Inflammatory macrophage treated with lipopolysaccharide for 4 hours (primary cell): ENCODE results near the gene P4HA2.
A peak's percentile ranks its signal among the peaks of the same experiment; 100 is the strongest.

Experiments
- DNase-seq: peaks from one replicate; pipeline ENCODE4 v3.0.0-alpha.2; 2020

Gene P4HA2

DNA sequence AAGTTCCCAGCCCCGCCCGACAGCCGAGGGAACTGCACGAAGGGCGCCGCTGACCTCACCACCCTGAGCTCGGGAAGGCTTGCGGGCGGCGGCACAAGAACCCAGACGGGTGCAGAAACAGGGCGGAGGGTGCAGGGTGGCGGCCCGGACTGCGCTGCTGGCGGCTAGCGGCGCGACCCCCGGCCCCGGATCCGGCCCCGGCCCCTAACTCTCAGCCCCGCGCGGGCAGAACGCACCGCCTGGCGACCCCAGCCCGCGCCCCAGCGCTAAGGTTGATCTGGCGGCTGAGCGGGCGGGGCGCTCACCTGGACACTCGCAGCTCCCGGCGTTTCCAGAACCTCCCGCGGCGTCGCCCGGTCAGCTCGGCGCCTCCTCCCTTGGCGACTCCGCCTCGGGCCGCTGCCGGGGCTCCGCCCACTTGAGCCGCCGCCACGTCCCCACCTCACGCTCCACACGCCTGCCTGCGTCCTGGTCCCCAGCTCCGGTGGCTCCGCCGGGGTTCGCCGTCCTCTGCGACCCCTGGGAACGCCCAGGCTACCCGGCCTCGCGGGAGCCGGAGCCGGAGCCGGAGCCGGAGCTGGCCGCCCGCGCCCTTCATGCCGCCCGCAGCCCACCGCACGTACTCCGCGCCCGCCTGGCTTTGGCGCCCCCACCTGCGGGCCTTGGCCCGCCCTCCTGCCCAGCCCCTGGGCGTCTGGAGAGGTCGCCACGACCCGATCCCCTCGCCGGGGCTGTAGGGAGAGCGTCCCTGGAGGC lies at the start of gene P4HA2:
Gene P4HA2, minus strand, starts transcription at position 369 of the 756 bp plus-strand sequence. CDS start 9,227 bp downstream, outside the sequence.
- DNase-seq, result peak; percentile 69

DNA sequence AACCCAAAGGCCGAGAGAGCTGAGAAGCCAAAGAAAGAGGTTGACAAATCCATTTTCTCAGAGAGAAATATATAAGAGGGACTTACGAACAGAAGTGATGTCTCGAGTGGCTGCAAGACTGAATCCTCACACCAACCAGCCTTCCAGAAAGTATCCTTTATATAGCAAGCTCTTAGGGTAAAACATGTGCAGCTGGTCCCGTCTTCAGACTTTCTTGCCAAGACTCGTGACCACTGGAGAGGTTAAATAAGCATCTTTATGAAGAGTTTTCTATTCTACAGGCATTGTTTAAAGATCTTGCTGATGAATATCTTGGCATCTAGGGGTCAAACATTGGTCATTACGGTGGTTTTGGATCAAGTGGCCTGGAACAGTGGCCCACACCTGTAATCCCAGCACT lies 49.6 kb upstream of the P4HA2 start:
- no peak for DNase-seq

DNA sequence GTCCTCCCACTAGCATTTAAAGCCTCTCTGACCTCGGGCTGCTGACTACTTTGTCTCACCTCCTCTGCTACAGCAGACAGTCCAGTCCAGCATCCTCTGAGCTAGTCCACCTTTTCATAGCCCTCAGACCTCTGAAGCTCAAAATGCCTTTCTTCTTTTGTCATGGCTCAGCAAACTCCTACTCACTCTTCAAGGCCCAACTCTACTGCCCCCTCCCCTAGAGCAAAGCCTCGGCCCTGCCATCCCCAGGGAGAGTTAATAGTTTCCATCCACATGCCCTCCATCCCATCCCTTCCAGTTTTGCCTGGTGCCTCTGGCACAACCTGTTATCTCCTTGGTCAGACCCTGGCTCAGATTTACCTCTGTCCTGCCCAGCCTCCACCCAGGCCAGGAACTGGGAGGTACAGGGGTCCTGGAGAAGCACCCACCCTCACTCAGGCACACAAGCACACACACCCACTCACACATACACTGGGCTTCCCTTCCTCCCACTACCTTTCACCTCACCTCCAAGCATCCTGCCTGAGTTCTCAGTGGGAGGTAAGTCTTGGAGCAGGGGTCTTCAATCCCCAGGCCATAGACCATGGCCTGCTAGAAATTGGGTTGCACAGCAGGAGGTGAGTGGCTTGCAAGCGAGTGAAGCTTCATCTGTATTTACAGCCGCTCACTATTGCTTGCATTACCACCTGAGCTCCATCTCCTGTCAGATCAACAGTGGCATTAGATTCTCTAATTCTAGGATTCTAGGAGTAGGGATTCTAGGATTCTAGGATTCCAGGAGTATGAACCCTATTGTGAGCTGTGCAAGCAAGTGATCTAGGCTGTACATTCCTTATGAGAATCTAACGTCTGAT lies 47.9 kb upstream of the P4HA2 start:
- DNase-seq, result no peak

DNA sequence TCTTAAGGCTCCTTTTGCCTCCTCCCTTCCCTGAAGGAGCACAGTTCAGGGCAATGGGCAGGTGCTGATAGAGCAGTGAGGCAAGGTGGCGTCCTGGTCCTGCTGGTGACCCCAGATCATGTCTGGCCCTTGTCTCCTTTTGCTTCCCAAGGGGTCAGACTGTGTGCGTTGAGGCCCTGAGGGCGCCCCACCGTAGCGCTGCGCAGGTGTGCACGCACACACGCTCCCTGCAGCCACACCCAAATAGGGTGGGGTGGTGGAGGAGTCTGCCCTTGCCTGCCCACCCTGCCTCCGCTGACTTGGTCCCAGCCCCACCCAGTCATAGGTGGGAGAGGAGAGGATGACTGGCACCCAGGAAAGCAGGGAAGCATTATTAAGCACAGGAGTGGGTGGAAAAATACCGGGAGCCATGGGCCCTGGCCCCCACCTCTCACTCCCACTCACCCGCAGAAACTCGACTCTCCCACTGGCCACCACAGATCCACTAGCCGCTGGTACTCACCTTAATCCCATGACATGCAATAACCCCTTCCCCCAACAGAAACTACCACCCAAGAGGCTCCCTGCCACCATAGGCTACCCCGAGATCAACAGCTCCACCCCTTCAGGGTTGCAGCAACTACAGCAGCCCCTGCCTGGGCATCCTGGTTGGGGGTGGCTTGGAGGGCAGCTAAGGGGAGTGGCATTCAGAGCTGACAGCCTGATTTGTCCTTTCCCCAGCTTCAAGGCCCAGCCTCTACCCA lies 46.6 kb upstream of the P4HA2 start:
- no peak for DNase-seq

DNA sequence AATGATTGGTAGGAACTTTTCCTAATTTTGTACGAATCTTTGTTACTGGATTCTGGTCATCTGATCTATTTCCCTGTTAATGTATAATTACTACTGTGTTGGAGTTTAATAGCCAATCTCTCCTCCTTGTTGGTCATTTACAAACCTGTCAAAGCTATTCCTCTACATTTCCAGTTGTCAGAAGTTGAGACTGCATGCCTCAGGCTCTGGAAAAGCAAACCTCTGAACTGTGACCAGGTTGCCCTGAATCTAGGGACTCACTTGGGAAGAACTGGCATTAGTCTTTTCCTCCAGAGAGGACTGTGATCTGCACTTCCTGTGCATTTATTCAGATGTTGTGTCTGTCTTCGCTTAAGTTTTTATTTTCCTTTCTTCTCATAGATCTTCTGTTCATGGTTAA lies 46.0 kb upstream of the P4HA2 start:
- no peak for DNase-seq

DNA sequence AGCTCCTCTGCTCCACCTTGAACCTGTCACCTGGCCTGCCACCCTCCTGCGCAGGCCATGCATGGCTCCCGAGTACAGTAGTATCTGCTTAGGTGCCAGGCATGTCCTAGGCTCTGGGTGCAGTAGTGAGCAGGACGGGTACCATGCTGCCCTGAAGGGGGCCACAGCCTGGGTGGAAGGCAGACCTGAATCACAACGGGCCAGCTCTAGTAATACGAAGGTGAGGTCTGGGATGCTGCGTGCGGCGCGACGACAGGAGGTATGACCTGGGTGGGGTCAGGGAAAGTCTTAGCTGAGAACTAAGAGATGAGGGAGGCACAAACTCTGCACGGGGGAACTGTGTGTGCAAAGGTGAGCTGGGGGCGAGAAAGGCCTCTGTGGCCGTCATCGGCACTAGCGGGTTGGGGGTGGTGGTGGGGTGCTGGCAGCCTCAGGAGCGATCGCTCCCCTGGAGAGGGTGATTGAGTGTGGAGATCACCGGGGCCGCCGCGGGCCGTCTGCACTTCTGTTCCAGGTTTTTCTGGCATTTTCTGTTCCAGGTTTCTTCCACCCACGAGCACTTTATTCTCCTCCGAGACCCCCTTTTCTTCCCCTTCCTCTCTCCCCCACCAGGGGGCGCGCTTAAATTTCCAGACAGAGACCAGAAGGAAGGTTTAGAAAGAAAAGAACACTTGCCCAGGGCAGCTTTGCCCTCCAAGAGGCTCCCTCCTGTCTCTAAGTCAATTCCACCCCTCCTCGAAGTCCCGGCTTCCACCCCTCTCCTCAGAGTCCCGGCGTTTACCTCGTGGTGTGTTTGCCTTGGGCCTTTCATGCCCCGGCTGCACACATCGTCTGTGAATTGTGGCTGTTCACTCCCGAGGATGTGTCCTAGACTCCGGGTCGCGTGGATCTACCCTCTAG lies 44.9 kb upstream of the P4HA2 start:
- DNase-seq, result peak; percentile 57

DNA sequence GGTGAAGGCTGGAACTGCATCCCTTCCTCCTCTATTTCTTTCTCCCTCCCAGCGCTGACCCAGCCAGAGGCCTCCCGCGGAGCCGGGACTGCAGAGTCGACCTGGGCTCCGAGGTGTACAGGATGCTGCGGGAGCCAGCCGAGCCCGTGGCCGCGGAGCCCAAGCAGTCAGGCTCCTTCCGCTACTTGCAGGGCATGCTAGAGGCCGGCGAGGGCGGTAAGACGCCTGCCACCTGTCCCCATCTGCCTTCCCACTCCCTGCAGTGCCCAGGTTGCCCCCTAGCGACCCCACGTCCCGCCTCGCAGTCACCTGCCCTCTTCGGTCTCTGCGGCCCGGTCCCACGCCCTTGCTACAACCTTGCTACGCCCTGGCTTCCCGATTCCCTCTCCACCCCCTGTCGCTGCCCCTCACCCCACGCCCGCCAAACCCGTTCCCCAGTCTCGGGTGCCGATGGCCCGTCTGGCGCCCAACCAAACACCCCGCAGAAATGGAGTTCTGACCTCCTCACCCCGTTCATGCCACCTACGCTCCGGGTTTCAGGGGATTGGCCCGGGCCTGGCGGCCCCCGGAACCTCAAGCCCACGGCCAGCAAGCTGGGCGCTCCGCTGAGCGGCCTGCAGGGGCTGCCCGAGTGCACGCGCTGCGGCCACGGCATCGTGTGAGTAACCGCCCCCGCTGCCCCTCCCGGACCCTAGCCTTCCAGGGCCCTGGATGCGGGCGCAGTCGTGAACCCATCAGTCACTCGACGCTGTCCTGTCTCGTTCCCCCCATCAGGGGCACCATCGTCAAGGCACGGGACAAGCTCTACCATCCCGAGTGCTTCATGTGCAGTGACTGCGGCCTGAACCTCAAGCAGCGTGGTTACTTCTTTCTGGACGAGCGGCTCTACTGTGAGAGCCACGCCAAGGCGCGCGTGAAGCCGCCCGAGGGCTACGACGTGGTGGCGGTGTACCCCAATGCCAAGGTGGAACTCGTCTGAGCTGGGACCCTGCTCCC lies 43.9 kb upstream of the P4HA2 start:
- no peak for DNase-seq

DNA sequence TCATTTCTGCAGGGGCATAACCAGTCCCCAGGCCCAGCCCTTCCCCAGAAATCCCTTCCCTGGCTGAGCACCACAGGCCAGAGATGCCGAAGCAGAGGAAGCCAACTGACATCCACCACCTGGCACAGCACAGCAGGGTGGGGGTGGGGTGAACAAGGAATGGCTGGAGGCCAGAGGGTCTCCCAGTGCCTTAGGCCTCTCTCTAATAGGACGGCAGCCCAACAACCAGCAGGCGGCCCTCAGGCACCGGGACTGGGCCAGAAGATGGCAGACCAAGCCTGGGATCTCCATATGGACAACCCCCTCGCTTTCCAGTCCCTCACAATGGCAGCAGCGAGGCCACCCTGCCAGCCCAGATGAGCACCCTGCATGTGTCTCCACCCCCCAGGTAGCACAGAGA lies 43.1 kb upstream of the P4HA2 start:
- no peak for DNase-seq

DNA sequence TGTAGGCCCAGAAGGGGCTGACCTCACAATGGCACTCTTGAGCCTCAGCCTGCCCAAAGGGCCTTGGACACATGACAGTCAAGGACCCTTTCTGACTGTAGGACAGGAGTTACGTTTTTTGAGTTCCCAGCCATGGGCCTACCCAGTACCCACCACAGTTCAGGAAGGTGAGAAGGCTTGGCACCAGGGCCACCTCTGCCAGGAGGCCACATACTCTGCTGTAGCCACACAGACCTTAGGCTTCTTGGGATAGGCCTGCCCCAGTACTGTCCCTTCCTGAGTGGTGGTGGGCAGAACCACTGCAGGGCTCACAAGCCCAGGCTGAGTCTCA lies 42.6 kb upstream of the P4HA2 start:
- DNase-seq, result no peak

DNA sequence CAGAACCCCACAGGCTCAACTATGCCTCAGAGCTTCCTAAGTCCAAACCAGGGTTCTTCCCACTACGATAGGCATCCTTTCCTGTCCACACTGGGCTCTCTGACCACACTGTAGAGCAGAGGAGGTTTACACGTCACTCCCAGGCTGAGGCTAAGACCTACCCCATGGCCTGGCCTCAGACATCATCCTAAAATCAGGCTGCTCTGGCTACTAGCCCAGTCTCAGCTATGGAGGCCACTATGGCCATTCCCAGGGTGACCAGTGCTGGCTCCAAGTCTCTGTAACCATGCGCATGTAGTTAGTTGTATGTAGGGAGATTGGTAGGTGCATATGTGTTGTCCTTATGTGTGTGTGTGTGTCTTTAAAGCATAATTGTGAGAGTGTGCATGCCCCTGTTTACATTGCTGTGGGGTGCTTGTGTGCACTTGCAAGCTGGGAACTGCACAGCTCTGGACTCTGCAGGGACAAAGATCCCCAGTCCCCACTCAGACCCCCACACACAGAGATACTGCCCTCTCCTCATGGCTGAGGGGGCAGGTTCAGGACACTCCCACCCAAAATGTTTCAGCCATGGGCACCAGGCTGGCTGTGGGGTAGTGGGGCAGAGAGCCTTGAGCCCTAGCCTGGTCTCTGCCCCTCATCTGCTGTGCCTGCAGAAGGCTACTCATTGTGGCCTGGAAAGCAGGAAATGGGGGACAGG lies 42.1 kb upstream of the P4HA2 start:
- DNase-seq, result no peak

DNA sequence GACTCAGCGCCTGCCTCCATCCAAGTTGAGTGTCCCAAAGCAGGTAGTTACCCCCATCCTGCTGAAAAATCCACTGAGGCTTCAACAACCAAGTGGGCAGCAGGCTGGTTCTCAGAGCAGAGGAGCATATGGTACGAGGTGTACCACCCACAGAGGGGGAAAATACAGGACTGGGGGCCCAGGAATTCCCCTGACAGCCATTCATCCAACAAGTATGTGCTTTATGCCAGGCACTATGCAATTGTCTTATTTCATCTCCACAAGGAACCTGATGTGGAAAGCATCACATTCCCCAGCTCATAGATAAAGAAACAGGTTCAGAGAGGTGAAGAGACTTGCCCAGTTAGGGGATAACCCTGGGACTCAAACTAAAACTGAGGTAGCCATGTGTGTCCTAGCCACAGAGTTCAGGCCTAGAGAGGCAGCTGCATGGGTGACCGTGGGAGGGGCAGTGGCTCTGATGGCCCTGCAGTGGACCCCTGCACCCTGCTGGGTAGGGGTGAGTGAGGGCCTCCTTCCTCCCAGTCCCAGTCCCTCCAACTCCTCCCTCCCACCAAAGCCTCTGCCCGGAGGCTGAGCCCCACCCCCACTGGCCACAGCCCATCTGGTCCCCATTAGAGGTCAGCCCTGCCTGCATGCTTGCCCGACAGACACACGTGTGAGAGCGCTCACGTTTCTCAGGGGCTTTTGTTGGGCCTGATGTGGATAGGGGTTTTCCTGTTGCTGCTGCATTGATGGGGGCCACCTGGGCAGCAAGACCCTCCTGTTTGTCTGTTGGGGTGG lies 41.3 kb upstream of the P4HA2 start:
- DNase-seq, result no peak

DNA sequence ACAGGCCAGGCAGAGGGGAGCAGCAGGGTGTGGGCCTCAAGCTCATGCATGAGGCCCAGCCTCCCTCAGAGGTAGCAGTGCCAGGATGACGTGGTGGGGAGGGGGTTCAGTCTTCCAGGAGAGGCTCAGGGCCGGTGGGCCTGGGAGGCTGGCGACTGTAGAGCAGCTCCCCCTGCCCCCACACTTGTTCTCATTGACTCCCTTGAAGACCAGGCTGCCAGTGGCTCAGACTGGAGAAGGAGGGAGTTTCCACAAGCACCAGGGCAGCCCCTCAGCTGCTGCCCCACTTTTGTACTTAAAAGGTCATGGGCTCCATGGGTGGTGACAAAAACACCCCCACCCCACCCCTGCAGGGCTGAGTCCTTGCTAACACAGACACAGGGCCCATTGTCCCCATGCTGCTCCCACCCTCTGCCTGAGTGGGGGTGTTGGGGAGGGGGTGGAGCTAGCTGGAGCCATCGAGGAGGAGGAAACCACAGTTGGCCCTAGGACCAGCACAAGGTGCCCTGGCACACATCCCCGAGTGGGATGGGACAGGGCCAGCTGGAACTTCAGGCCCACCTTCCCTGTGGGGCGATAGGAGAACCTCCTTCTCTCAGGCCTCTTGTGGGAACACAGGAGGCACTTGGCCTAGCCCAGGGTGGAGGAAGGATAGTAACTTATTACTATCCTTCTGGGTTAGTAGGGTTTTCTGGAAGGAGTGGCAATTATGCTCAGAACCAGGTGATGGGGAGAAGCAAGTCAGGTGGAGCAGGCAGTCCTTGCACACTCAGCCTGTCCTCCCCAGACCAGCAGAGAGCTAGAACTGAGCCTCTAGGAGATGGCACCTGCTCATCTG lies 40.5 kb upstream of the P4HA2 start:
- DNase-seq, result no peak

DNA sequence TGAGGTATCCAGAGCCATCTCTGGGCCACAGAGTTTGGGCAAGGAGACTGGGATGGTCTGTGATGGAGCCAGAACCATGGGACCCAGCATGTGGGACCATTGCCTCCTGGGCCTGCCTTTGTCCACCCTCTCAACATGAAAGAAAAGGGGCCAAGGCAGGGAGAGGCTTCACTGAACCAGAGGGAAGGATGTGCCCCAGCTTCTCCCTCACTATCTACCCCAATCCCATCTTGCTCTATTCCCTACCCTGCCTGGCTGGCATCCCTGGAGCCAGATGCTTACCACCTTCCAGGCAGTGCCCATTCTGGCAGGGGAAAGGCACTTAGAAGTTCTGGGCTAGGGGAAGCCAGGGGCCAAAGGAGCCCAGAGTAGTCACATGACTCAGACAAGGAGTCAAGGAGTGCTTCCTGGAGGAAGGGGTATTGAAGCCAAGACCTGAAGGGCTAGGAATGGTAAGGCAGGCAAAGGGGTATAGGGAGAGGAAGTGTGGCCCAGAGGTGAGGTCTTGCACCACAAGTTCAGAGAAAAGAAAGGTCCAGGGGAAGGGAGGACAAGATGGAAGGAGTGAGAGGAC lies 39.6 kb upstream of the P4HA2 start:
- no peak for DNase-seq

DNA sequence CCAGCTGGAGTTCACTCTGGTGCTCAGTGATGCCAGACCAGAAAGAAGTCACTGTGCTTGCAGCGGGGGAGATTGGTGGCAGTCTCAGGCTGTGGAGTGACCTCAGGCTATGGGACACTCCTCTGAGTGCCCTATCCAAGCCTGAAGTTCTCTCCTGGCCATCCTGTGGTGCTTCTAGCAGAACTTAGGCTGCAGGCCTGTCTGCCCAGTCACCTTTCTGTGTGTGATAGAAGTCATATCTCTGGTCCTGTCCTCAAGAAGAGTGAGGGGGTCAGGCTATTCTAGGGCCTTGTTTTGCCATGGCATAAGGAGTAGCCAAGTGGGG lies 39.1 kb upstream of the P4HA2 start:
- no peak for DNase-seq

DNA sequence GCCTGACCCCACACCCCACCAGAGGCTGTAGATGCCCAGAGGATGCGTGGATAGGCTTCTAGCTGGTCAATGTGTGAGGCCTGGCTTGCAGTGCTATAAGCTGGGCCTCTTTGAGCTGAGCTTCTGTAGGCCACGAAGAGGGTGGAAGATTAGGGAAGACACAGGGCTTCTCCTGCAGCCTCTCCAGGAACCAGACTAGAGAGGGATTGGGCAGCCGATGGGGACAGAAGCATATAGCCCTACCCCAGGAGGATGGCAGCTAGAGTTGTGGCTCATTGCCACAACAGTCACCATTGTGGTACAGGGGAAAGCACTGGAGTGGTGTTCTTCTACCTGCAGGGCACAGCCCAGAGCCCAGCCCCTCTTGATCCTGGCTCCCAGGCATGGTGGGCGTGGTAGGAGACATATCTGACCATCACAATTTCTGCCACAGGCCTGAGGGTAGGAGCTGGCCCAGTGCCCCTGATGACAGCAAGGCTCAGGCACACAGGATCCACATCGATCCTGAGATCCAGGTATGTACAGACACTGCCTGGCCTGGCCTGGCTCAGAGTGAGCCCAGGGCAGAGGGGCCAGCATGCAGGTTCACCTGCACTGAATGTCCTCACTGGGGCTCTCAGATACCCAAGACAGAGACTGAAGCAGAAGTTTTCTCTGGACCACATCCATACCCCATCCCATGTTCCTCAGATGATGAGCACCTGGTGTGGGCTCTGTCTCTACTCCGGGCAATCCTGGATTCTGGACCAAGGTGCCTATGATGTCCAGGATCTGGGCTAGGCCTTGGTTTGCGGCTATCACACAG lies 38.6 kb upstream of the P4HA2 start:
- DNase-seq, result no peak

DNA sequence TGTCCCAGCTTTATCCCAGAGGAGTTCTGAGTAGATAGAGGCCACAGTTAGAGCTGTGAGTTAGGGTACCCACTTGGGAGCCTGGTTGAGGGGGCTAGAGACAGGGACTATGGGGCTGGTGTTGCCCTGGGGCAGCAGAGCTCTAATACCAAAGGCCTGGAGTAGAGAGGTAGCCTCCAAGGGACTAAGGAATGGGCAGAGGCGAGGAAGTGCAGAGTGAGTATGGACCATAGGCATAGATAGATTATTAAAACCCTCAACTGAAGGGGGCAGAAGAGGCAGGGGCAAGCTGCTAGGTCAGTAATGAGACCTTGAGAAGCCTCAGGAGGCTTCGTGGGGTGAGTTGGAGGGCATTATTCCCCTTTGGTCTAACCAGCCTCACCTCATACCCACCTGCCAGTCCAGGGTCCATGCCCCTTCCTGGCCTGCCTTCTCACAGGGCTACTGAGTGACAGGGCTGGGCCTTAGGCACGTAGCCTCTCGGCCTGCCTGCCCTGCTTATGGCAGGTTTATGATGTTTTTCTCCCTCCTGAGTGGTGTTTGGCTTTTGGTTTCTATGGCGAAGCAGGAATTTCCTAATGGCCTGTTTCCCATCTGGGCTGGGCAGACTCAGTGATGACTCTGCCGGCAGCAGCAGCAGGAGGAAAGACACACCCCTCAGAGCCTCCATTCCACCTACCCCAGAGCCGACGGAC lies 37.8 kb upstream of the P4HA2 start:
- peak; percentile 50 for DNase-seq
